IPS-18c (cell line): Measurements from ENCODE around the gene NXPH2.
"Not testable (repeated sequence)": the region's sequence is repeated elsewhere in the genome, so short reads cannot be mapped to it uniquely, and the experiment has no call there.

Experiments used
- H3K4me3 ChIP-seq: 2 replicates; pipeline ENCODE4 v1.7.0; 2013; ENCODE audit warnings: low read depth, mild to moderate bottlenecking, low read length, moderate library complexity; ENCODE audit not compliant: insufficient read depth
- H3K9me3 ChIP-seq: one replicate; pipeline ENCODE4 v1.6.1; 2013; ENCODE audit warnings: mild to moderate bottlenecking, low read length, moderate library complexity; ENCODE audit not compliant: control insufficient read depth, insufficient read depth

NXPH2 gene

DNA sequence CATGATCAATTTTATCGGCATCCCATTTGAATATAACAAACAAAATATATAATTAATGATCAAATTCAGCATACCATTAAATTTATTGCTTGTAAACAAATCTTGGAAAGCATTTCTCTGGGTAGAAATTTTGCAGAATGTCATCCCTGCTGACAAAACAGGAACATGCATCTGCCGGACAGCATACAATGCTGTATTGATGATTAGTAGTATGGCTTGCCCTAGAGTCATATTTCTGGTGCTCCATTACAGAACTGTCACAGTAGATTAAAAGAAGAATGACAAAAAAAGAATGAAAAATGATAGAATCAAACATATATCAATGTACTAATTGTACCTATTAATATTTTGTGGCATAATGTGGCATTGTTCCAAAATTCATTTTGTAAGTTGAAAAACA lies 98.0 kb downstream of the NXPH2 start:
- Histone ChIP-seq H3K9me3 (no peaks in the 10 kb centered on the region), H3K4me3 (no peak overlapping the region)

DNA sequence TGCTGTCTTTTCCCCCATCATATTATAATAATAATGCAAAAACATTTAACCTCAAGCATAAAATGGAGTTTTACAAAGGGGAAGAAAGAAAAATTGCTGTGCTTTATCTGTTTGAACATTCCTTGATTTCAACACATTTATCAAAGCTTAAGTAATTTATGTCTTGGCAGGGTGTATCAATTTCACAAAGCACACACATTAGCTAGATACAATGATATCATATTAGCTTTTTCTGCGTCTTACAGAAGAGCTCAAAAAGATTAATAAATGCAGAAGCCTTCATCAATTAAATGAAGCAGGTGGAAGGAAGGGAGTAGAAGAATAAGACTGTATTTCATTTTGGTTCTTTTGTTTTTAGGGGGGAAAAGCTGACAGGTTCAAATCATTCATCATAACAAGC lies 103.0 kb downstream of the NXPH2 start:
- Histone ChIP-seq H3K9me3 (no peaks in the 10 kb centered on the region), H3K4me3 (no peak overlapping the region)

DNA sequence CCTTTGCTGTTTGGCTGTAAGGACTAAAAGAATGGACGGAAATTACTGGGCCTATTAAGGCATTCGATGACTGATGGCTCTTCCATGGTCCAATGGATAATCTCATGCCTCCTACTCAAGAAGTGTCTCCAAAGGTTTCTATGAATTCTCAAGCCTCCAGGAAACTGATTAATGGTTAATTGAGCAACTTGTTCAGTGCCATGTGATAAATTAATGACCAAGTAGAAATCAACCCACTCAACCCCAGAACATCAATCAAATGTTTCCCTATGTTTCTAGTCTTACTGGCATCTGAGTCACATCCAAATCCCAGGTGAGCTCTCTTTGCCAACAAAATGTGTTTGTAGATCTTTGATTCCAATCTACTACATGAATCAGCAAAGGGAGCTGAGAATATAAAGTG lies 103.6 kb downstream of the NXPH2 start:
- no peak overlapping the region for H3K4me3 ChIP-seq
- H3K9me3 ChIP-seq, result no peaks in the 10 kb centered on the region

GRCh38 chr2:138671566-138671965 lies 108.6 kb downstream of the NXPH2 start:
- H3K4me3 ChIP-seq, result no peak overlapping the region
- no peaks in the 10 kb centered on the region for H3K9me3 ChIP-seq

DNA sequence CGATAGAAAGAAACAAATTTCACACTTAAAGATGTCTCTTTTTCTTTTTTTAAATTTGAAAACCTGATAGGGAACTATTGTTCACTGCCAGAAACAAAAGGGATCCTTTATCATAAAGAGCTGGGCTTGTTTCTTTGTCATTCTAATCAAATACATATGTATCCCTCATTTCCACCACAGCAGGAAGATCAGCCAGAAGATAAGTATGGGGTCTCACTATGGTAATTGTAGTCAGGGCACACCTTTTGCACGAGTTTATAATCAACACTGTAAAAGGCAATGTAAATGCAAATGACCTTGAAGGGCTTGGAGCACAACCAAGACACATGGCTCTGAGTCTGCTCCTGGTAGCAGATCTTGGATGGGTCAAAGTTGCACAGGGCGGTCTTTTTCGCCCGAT lies 109.5 kb downstream of the NXPH2 start:
- no peaks in the 10 kb centered on the region for H3K9me3 ChIP-seq
- H3K4me3 ChIP-seq, result no peak overlapping the region

DNA sequence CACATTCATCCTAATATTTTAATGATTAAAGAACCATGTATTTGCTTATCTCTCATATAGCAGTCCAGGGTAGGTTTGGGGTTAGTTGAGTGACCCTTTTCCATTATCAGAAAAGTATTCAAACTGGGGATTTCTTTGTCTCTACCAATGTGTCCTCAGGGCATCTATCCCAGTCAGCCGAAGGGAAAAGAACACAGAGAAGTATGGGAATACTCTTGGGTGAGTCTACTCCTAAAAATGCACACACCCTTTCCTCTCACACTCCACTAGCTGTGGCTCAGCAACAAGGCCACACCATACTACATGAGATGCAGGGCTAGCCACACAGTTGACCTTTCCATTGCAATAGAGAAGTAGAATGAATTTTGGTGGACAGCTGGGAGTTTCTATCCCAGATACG lies 114.3 kb downstream of the NXPH2 start:
- no peak overlapping the region for H3K4me3 ChIP-seq
- H3K9me3 ChIP-seq, result no peaks in the 10 kb centered on the region

DNA sequence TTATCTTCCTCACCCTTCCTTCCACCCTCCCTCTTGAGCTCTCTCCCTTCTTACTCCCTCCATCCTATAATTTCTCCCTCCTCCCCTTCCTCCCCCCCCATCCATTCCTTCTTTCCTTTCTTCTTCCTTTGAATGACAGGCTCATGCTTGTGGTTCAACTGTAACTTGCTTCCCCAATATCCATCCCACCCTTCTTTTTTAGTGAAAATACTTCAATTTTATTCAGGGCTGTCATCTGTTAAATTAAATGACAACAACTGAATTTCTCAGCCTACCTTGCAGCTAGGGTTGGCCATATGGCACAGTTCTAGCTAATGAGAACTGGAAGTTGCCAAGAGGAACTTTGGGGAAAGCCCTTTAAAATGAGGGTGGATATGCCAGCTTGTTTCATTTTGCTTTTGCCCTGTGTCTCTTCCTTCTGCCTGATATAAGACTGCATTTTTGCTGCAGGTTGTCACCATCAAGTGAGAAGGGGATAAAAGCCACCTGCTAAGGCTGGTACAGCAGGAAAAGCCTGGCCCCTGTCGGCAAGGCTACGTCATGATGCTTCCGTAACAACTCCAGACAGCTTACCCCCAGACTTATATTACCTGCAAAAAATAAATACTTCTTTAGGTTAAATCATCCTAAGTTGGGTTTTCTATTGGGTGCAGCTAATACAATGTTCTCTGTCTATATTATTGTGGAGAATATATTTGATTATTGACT lies 121.8 kb downstream of the NXPH2 start:
- H3K4me3 ChIP-seq, result no peak overlapping the region
- no peaks in the 10 kb centered on the region for H3K9me3 ChIP-seq

DNA sequence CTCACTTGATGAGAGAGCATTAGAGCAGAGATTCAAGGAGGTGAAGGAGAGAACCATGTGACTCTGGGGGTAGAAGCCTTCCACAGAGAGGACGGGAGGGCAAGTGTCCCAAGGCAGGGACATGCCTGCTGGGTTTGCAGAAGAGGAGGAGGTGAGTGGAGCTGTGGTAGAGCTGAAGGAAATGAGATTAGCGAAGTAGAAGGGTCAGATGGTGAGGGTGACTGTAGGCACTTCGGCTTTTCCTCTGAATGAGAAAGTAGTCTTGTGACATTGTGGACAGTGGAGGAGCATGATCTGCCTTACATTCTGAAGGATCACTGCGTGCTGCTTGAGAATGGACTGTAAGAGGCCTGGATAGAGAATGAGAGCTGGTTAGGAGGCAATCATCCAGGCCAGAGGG lies 126.0 kb downstream of the NXPH2 start:
- Histone ChIP-seq H3K4me3 (no peak overlapping the region), H3K9me3 (no peaks in the 10 kb centered on the region)

- Histone ChIP-seq H3K9me3 (no peaks in the 10 kb centered on the region), H3K4me3 (no peak overlapping the region)
Observed at GRCh38 chr2:138652378-138652777, 127.8 kb downstream of the NXPH2 start.

GRCh38 chr2:138649571-138649970 lies 130.6 kb downstream of the NXPH2 start:
- Histone ChIP-seq H3K4me3 (no peak overlapping the region), H3K9me3 (no peaks in the 10 kb centered on the region)

DNA sequence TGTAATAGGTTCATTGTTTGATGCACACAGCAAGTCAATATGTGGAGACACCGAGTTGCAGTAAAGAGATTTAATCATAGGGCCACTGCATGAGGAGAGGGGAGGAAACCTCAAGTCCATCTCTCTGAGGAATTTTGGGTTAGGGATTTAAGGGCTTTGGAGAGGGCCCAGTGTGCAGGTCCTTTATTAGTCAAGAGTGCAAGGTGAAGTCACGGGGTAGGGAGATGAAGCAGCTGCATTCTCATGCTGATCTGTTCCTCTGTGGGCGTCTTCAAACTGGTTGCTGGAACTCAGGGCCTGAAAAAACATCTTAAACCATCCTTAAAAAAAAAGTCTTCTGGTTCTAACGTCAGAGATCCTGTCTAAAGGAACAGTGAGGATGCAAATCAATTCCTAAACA lies 131.6 kb downstream of the NXPH2 start:
- no peak overlapping the region for H3K4me3 ChIP-seq
- H3K9me3 ChIP-seq, result no peaks in the 10 kb centered on the region

DNA sequence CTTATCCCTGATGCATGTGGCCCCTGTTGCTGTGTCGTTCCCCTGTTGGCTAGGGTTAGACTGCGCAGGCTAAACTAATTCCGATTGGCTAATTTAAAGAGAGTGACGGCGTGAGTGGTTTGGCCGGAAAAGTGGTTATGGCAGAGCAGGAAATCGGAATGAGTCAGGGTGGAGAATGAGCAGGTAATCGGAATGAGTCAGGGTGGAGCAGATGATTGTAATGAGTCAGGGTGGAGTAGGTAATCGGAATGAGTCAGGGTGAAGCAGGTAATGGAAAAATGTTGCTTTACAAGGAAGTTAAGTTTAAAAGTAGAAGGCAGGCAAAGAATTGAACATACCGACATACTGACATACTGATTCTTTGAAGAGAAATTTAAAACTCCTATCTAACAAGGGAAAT lies 135.4 kb downstream of the NXPH2 start:
- H3K4me3 ChIP-seq, H3K9me3 ChIP-seq: not testable (repeated sequence)

GRCh38 chr2:138640921-138641676 lies 139.1 kb downstream of the NXPH2 start:
- no peaks in the 10 kb centered on the region for H3K9me3 ChIP-seq
- H3K4me3 ChIP-seq, result no peak overlapping the region

GRCh38 chr2:138637686-138638085 lies 142.5 kb downstream of the NXPH2 start:
- no peaks in the 10 kb centered on the region for H3K9me3 ChIP-seq

GRCh38 chr2:138637061-138637460 lies 143.1 kb downstream of the NXPH2 start:
- H3K4me3 ChIP-seq, result no peak overlapping the region

More at GRCh38 chr2:138637686-138638085, 142.5 kb downstream of the NXPH2 start:
- H3K4me3 ChIP-seq, result no peak overlapping the region

DNA sequence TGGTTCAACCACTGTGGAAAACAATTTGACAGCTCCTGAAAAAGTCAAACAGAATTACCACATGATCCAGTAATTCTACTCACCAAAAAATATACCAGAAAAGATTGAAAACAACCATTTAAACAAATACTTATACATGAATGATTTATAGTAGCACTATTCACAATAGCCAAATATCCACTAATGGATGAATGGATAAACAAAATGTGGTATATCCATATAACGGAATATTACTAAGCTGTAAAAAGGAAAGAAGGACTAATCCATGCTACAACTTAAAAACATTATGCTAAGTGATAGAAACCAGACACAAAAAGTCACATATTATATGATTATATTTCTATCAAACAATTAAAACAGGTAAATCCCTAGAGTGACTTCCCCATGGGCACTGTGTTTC lies 147.1 kb downstream of the NXPH2 start:
- no peak overlapping the region for H3K4me3 ChIP-seq
- no peaks in the 10 kb centered on the region for H3K9me3 ChIP-seq

More at GRCh38 chr2:138637061-138637460, 143.1 kb downstream of the NXPH2 start:
- no peaks in the 10 kb centered on the region for H3K9me3 ChIP-seq

DNA sequence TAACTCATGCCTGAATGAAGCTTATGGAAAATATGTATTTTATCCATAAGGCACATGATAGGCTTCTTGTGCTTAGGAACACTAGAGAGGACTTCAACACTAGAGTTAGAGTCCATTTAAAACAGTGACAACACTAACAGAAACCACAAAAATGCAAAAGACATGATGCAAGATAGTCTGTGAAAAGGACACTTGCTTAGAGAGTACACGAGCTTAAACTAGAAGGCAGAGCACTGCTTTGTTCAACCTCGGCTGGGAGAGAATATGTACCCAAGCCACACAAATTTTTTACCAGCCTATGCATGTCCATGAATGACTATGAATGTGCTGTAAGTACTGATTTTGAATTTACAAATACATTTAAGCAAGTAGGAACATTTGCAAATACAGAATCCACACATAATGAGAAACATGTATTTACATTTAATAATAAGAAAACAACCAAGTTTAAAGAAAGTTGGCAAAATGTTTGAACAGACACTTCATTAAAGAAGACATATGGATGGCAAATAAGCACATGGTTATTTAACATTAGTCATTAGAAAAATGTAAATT lies 148.0 kb downstream of the NXPH2 start:
- Histone ChIP-seq H3K9me3 (no peaks in the 10 kb centered on the region), H3K4me3 (no peak overlapping the region)

- no peak overlapping the region for H3K4me3 ChIP-seq
Observed at GRCh38 chr2:138630164-138630563, 150.0 kb downstream of the NXPH2 start.

More at GRCh38 chr2:138630164-138630563, 150.0 kb downstream of the NXPH2 start:
- H3K9me3 ChIP-seq, result no peaks in the 10 kb centered on the region
